Measurements from ENCODE around the gene NPY4R. TPM values are rescaled to one million over a fixed set of nuclear protein-coding genes. Genes with fewer than 3 reads are reported as not detected.

NPY4R gene
- not detected in 2 replicates for total RNA-seq

GRCh38 chr10:46465765-46466164, at the start of gene NPY4R:
Gene NPY4R, minus strand, starts transcription at chr10:46465958. Its CDS starts 3,323 bp downstream, at chr10:46462635.

Other genes starting within 250 kb of the NPY4R start
- not detected in 2 replicates for gene ANTXRL, start 179.0 kb downstream of the NPY4R start, total RNA-seq
- 0.32 TPM in 1 of 2 replicates, not detected in the other for gene ANXA8L1, start 90.2 kb downstream of the NPY4R start, total RNA-seq
- not detected in 2 replicates for gene GPRIN2, start 90.7 kb upstream of the NPY4R start, total RNA-seq
- 0.26 and 0.32 TPM in 2 replicates for gene SYT15, start 113.2 kb upstream of the NPY4R start, total RNA-seq